Stimulated activated CD4-positive, alpha-beta T cell treated with anti-CD3 and anti-CD28 coated beads, Interleukin-2, amount 100 ng/mL, for 48 hours (primary cell): ENCODE data around the gene RASIP1.

ENCODE experiments used
- DNase-seq, 2 donors: peaks; one replicate each; pipeline ENCODE4 v3.0.0-alpha.2; 2020

RASIP1 gene

GRCh38 chr19:48671446-48671995 is 68.9 kb downstream of the RASIP1 start:
- no peak for DNase-seq

- no peak for DNase-seq
Measured at GRCh38 chr19:48670699-48671445, 69.5 kb downstream of the RASIP1 start.
